ENCODE data around the gene SCRT2. TPM values are rescaled to one million over a fixed set of nuclear protein-coding genes. Genes with fewer than 3 reads are reported as not detected.

Gene SCRT2
- total RNA-seq, 1 donor from 2014 or later = not detected

DNA sequence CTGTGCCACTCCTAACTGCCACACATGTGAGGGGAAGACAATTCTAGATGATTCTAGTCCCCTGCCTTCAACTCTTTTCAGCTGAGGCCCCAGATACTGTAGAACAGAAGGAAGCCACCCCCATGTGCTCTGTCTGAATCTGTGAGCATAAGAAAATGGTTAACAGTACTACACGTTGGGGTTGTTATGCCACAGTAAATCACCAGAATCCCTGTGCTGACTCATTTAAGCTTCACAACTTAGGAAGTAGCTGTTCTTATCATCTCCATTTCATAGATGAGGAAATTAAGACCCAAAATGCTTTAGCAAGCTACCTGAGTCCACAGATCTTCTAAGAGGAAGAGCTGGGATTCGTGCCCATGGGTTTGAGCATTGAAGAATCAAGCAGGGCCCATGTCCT is 27.4 kb upstream of the SCRT2 start:
- no peaks in the 10 kb centered on the region for H3K4me1 ChIP-seq (ENCODE audit: insufficient read depth, low read length)
- Mint-ChIP-seq H3K36me3 (ENCODE audit: low read depth, unreplicated experiment) (no peaks in the 10 kb centered on the region), H3K9me3 (ENCODE audit: unreplicated experiment) (peaks cover 2% of the 10 kb centered on the region), H3K4me1 (ENCODE audit: low read depth, unreplicated experiment) (no peaks in the 10 kb centered on the region), H3K4me3 (ENCODE audit: unreplicated experiment) (no peak overlapping the region), H3K27me3 (ENCODE audit: low read depth, unreplicated experiment) (peaks cover 46% of the 10 kb centered on the region), H3K27ac (ENCODE audit: unreplicated experiment) (no peak overlapping the region)
- H3K9ac ChIP-seq (ENCODE audit: low read length) = no peak overlapping the region
- no peak overlapping the region for H3K27ac ChIP-seq (ENCODE audit: low read depth, low read length)
- FAIRE-seq = no peak
- H3K27me3 ChIP-seq (ENCODE audit: insufficient read depth, low read length) = peaks cover 3% of the 10 kb centered on the region
- no peaks in the 10 kb centered on the region for H4K20me1 ChIP-seq (ENCODE audit: insufficient read depth, low read length)
- TF ChIP-seq, protein P1, sequence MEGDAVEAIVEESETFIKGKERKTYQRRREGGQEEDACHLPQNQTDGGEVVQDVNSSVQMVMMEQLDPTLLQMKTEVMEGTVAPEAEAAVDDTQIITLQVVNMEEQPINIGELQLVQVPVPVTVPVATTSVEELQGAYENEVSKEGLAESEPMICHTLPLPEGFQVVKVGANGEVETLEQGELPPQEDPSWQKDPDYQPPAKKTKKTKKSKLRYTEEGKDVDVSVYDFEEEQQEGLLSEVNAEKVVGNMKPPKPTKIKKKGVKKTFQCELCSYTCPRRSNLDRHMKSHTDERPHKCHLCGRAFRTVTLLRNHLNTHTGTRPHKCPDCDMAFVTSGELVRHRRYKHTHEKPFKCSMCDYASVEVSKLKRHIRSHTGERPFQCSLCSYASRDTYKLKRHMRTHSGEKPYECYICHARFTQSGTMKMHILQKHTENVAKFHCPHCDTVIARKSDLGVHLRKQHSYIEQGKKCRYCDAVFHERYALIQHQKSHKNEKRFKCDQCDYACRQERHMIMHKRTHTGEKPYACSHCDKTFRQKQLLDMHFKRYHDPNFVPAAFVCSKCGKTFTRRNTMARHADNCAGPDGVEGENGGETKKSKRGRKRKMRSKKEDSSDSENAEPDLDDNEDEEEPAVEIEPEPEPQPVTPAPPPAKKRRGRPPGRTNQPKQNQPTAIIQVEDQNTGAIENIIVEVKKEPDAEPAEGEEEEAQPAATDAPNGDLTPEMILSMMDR (IDR thresholded peaks at IDR 0.05; ENCODE audit: insufficient read depth, low read depth, low read length) = no peak
- TF ChIP-seq EZH2 (IDR thresholded peaks at IDR 0.05; ENCODE audit: insufficient read depth, low read length) = no peak
- H3K79me2 ChIP-seq (ENCODE audit: insufficient read depth, low read length) = no peaks in the 10 kb centered on the region
- H3K4me2 ChIP-seq (ENCODE audit: low read length) = no peak overlapping the region
- H3K9me3 ChIP-seq (ENCODE audit: insufficient read depth, low read depth, low read length) = no peaks in the 10 kb centered on the region
- no peak overlapping the region for H3K4me3 ChIP-seq (ENCODE audit: insufficient read depth, low read depth, low read length)
- no peak overlapping the region for H2AFZ ChIP-seq (ENCODE audit: low read depth, low read length)
- H3K36me3 ChIP-seq (ENCODE audit: insufficient read depth, low read length) = no peaks in the 10 kb centered on the region
- no peak for DNase-seq (ENCODE audit: low read depth)

DNA sequence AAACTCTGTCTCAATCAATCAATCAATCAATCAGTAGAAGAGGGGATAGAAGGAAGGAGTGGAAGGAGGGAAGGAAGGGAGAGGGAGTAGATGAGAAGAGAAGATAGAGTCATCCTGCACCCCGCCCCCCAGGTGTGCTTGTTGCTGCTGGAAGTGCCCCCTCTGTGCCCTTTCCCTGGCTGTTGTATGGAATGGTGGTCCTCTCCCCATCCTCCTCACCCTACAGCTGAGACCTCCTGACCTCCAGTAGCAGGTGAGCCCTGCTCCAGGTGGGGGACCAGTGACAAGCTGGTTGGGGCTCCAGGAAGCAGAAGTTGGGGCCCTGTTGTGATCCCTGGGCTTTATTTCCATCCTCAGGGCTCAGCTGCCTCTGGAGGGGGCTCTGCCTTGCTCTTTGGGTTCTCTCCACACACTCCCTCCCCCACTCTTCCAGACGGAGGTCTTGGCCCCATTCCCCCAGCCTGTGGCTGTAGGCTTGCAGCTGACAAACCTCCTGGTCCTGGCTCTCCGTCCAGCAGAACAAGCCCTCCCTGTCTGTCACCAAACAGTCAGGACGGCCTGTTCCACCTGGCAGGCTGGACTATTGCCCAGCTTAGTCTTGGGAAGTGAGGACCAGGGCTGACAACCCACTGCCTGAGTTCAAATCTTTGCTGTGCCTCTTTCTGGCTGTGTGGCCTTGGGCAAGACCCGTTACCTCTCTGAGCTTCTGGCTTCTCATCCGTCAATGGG is 26.0 kb upstream of the SCRT2 start:
- FAIRE-seq (no peak), DNase-seq (ENCODE audit: low read depth) (no peak)
- Histone ChIP-seq H2AFZ (ENCODE audit: low read depth, low read length) (no peak overlapping the region), H3K79me2 (ENCODE audit: insufficient read depth, low read length) (no peaks in the 10 kb centered on the region), H3K36me3 (ENCODE audit: insufficient read depth, low read length) (no peaks in the 10 kb centered on the region), H3K4me3 (ENCODE audit: insufficient read depth, low read depth, low read length) (no peak overlapping the region), H3K4me2 (ENCODE audit: low read length) (no peak overlapping the region), H3K4me1 (ENCODE audit: insufficient read depth, low read length) (no peaks in the 10 kb centered on the region), H3K27me3 (ENCODE audit: insufficient read depth, low read length) (peaks cover 3% of the 10 kb centered on the region), H4K20me1 (ENCODE audit: insufficient read depth, low read length) (no peaks in the 10 kb centered on the region), H3K9me3 (ENCODE audit: insufficient read depth, low read depth, low read length) (no peaks in the 10 kb centered on the region), H3K9ac (ENCODE audit: low read length) (no peak overlapping the region), H3K27ac (ENCODE audit: low read depth, low read length) (no peak overlapping the region)
- no peaks in the 10 kb centered on the region for H3K4me1 Mint-ChIP-seq (ENCODE audit: low read depth, unreplicated experiment)
- no peak for TF ChIP-seq EZH2 (IDR thresholded peaks at IDR 0.05; ENCODE audit: insufficient read depth, low read length)
- TF ChIP-seq, protein P1 (IDR thresholded peaks at IDR 0.05; ENCODE audit: insufficient read depth, low read depth, low read length) = no peak
- peaks cover 41% of the 10 kb centered on the region for H3K27me3 Mint-ChIP-seq (ENCODE audit: low read depth, unreplicated experiment)
- H3K27ac Mint-ChIP-seq (ENCODE audit: unreplicated experiment) = no peak overlapping the region
- H3K36me3 Mint-ChIP-seq (ENCODE audit: low read depth, unreplicated experiment) = no peaks in the 10 kb centered on the region
- H3K4me3 Mint-ChIP-seq (ENCODE audit: unreplicated experiment) = no peak overlapping the region
- H3K9me3 Mint-ChIP-seq (ENCODE audit: unreplicated experiment) = peaks cover 2% of the 10 kb centered on the region

DNA sequence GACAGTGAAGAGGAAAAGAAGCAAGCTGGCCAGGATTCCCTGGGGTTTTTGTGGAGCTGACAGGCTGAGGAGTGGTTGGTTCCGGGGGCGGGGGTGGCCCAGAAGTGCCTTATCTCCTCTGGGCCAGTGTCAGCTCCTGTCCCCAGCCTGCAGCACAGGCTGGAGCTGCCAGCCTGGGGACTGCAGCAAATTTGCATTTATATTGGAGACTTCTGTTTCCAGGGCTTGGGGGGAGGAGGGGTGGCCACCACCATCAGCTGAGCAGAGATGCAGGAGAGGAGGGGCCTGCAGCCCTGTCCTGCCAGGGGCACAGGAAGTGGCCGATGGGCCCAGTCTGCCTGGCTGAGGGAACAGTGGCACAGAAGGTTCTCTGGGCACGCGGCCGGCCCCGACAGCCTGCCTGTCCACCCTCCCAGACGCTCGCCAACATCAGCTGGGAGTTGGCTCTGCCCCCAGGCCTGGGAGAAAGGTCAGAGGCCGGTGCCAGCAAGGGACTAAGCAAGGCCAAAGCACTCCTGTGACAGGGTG is 24.3 kb upstream of the SCRT2 start:
- no peak for DNase-seq (ENCODE audit: low read depth)
- Histone ChIP-seq H3K9me3 (ENCODE audit: insufficient read depth, low read depth, low read length) (no peaks in the 10 kb centered on the region), H3K36me3 (ENCODE audit: insufficient read depth, low read length) (no peaks in the 10 kb centered on the region), H4K20me1 (ENCODE audit: insufficient read depth, low read length) (no peaks in the 10 kb centered on the region), H3K27me3 (ENCODE audit: insufficient read depth, low read length) (peaks cover 3% of the 10 kb centered on the region), H3K27ac (ENCODE audit: low read depth, low read length) (no peak overlapping the region), H2AFZ (ENCODE audit: low read depth, low read length) (no peak overlapping the region), H3K79me2 (ENCODE audit: insufficient read depth, low read length) (no peaks in the 10 kb centered on the region), H3K4me3 (ENCODE audit: insufficient read depth, low read depth, low read length) (no peak overlapping the region), H3K9ac (ENCODE audit: low read length) (no peak overlapping the region), H3K4me1 (ENCODE audit: insufficient read depth, low read length) (no peaks in the 10 kb centered on the region), H3K4me2 (ENCODE audit: low read length) (no peak overlapping the region)
- H3K27ac Mint-ChIP-seq (ENCODE audit: unreplicated experiment) = no peak overlapping the region
- no peak for FAIRE-seq
- H3K4me3 Mint-ChIP-seq (ENCODE audit: unreplicated experiment) = no peak overlapping the region
- peaks cover 2% of the 10 kb centered on the region for H3K9me3 Mint-ChIP-seq (ENCODE audit: unreplicated experiment)
- H3K27me3 Mint-ChIP-seq (ENCODE audit: low read depth, unreplicated experiment) = peaks cover 35% of the 10 kb centered on the region
- peaks cover 2% of the 10 kb centered on the region for H3K4me1 Mint-ChIP-seq (ENCODE audit: low read depth, unreplicated experiment)
- TF ChIP-seq, protein P1 (IDR thresholded peaks at IDR 0.05; ENCODE audit: insufficient read depth, low read depth, low read length) = no peak
- TF ChIP-seq EZH2 (IDR thresholded peaks at IDR 0.05; ENCODE audit: insufficient read depth, low read length) = no peak
- no peaks in the 10 kb centered on the region for H3K36me3 Mint-ChIP-seq (ENCODE audit: low read depth, unreplicated experiment)

Data from astrocyte (in vitro differentiated cells and primary cell).